GM21423 (cell line): ENCODE results near the gene HS6ST2.

Source experiments
- ATAC-seq: cut with Tn5 transposase; IDR thresholded peaks from one replicate; pipeline ENCODE4 v1.9.1; 2021; ENCODE audit warnings: mild to moderate bottlenecking, moderate library complexity; ENCODE audit not compliant: unreplicated experiment

Gene HS6ST2

DNA sequence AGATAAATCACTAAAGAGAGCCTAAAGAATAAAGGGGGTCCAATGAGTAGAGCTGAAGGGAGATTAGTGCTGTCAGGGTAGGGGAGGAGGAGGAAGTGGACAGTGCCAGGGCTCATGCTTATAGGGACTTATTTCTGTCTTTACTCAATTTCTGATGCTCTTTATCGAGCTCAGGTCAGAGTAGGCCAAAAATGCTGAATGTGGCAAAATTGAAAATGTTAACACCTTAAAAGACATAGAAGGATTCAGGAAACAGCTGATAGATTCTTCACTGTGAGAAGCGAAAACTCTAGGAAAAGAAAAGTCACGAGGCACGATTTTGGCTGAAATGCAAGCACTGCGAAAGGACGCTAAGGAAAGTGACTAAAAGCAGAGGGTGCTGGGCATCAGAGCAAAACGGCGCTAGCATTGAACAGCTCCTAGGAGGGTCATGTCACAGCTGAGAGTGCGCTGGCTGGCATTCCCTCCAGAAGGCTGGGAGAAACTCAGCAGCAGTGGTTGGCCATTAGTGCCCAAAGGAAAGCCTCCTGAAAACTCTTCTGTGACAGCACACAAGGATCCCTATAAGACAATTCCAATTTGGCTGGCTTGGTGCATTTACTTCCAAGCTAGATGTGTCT lies 150.9 kb downstream of the HS6ST2 start:
- ATAC-seq = no peak

DNA sequence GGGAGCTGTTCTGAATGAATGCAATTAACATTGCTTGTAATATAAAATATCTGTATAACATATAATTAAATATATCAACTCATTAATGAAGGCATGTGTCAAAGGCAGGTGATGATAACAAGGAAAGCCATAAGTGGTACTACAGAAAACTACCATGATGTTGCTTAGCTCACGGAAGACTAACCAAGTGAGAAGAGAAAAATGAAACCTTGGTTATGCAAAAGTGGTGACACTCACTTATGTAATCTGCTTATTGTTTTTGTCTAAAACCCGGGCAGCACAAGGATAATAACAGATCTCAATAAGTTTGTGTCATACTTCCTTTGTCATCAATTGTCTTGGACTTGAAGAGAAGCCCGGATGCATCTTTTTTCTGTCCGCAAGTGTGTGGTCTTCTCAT lies 156.4 kb downstream of the HS6ST2 start:
- no peak for ATAC-seq

DNA sequence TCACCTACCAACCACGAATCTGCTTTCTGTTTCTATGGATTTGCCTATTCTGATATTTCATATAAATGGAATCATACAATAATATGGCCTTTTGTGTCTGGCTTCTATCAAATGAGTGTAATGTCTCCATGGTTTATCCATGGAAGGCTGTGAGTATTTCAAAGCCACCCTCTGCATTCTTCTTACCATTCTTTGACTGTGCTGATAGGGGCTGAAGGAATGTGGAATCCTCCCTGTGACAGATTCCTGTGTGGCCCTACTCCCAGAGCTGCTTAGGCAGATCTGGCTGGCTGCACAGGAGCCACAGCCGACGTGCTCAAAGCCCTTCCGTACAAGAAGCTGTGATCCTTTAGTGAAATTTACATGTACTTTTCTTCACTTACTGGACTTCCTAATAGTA lies 163.2 kb downstream of the HS6ST2 start:
- ATAC-seq = no peak

DNA sequence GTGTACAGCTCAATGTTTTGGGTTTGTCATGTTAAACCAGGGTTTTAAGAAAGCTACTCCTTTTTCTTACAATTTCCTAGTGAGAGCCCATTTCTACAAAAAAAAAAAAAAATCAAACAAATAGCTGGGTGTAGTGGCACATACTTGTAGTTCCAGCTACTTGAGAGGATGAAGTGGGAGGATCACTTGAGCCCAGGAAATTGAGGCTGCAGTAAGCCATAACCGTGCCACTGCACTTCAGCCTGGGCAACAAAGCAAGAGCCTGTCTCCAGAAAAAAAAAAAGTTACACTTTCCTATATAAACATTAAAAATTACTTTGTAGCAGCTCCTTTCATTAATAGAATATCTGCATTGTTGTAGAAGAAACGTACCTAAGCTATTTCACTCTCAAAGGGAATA lies 166.7 kb downstream of the HS6ST2 start:
- ATAC-seq = no peak

DNA sequence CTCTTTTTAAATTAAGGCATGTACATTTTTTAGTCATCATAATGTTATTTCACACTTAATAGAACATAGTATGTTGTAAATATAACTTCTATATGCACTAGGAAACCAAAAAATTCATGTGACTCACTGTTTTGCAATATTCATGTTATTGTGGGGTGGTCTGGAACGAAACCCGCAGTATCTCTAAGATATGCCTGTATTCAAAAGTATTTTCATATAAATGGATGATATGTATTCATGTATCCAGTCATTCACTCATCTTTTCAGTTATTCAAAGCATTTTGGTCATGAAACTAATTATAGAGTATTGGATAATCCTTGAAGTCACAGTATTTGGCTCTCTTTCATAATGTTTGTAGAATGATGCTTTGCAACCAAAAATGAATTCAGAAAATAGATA lies 168.1 kb downstream of the HS6ST2 start:
- no peak for ATAC-seq

DNA sequence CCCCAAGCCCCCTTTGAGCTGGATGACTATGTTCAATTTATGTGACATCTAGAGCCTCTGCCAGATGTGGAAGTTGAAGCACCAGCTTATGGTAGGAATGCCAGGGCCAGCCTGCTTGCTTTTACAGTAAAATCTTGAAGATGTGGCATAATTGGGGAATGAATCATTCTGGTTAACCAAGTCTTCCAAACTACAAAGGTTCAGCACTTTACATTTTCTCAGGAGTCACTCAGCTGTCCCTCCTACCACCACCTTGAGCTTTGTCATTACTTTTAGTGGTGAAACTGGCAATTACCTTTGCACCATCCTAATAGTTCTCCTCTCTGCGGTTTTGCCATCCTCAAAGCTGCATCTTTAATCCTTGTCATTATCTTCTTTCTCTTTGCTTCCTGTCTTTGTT lies 172.2 kb downstream of the HS6ST2 start:
- ATAC-seq = no peak

DNA sequence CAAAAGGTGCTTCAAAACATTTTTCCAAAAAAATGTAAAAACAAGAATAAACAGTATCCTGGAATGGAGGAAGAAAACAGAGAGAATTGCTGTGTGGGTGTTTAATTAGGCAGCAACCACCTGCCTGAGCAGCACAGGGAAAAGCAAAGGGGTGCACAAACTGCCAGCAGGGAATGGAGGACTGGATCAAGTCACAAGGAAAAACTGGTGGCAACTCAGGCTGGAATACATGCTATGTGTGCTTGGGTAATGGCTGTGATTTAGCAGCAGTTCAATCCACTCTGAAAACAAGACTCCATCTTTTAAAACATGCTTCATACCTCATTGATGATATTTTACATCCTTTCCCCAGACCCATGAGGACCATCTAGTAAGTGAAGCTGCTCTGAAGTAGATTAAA lies 179.5 kb downstream of the HS6ST2 start:
- no peak for ATAC-seq

DNA sequence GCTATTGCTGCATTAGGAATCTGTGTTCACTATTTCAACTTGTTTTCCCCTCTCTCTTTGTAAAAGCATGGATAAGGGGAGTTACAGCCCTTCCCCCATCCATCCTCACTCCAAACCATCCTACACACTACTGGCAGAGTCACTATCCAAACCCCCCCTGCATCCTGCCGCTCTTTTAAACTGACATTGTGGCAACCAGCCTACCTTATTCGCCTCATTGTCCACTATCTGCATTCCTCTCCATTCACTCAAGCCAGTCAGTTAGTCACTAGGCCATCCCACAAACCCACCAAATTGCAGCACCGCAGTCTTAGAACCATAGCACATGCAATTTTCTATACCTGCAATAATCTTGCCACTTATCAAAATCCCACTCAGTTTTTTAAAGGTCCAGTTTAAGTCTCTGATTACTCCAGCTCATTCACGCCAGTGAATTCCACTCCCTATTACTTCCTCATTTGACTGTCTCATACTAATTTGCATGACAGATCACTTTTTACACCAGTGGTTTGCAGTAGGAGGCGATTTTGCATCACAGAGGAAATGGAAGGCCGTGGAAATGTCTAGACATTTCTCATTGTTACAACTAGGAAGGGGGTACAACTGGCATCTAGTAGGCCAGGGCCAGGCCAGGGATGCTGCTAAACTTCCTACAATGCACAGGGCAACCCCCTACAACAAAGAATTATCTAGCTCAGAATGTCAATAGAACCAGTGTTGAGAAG lies 181.8 kb downstream of the HS6ST2 start:
- peak; percentile 52 for ATAC-seq

DNA sequence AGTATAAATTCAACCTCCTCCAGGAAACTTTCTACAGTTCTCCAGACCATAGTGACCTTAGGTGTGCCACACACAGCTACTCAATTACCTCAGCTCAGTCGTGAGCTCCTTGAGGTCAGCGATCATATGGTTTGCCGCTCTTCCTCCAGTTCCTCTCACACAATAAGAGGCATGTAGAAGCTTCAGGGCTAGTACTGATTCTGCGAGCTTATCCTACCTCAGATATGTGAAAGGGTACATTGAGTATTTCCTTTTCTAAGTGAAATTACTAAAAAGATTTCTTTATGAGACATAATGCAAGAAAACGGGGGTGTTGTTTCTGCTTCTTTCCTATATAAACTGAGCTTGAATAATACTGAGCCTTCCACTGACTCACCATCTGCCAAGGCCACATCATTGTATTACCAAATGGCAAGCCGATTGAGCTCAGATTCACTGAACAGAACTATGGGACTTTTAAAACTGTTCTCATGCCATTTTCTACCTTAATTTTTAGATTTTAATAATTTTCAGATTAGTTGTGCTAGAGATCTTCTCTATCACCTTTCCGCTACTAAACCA lies 183.1 kb downstream of the HS6ST2 start:
- no peak for ATAC-seq

DNA sequence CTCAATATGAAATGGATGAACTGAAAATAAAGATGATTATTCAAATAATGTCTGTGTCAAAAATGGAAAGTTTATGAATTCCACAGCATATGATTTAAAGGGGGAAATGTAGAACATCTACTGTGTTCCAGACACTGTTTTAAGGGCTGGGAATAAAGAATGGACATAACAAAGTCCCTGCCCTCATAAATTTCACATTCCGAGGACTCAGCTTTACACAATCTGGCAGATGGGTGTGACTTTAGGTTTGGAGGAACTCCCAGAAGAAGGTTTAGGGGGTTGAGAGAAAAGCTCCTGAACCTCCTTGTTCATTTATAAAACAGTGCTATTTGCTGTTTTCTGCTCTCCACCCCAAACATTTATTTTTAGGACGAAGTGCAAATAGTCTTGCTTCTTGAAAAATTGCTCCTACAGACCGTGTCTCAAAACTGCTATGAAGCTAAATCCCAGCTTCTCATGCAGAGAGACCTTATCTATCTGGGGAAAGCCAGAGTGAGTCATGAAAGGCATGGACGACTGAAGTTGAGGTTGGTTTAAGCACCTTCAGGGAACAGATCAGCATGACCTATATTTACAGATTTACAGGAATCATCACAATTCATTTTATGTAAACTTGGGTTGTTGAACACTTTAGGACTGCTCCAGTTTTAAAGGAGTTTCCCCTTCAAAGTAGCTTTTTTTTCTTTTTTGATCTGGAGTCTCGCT lies 184.3 kb downstream of the HS6ST2 start:
- ATAC-seq = no peak

DNA sequence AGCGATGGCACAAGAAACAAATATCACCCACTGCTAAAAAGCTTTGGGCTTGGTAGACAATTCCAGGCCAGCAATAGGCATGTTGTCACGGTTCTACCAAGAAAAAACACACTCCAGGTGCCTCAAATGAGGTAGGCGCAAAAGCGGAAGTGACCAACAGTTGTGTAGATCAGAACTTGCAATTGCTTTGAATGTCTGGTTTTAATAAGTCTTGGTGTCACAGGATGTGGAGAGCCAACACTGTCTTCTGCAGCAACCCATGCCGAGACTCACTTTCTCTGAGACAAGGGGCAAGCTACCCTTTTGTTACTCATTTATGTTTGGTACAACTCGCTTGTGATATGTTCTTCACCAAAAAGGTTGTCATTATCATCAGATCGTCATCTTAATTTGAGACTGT lies 188.8 kb downstream of the HS6ST2 start:
- ATAC-seq = no peak

DNA sequence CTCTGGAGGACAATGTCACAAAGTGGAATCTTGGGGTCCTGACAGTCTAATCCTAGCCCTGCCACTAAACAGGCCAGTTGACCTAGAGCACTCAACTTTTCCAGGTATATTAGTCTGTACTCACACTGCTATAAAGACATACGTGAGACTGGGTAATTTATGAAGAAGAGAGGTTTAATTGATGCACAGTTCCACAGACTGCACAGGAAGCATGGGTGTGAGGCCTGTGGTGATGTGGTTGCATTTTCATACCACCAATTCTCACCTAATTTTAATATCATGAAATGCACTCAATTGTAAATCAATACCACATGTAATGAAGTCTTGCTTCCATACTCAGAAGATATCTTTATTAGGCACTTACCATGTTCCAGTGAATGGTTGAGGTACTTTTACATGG lies 192.0 kb downstream of the HS6ST2 start:
- no peak for ATAC-seq

DNA sequence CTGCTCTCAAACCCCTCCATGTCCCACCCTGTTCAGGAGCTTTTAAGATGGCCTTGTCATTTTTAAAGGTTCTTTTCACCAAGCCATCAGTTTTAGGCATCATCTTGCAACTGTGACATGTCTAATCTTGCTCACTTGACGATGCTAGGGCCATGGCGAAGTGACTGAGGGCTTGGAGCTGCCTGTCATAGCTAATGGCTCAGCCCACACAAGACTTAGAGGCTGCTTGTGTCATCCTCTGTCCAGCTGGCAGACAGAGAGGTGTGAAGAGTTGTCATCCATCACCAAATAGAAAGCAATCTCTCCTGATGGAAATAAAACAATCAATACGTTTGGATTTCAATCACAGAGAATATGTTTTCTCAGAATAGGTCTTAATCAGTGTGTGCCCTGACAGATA lies 194.9 kb downstream of the HS6ST2 start:
- no peak for ATAC-seq

DNA sequence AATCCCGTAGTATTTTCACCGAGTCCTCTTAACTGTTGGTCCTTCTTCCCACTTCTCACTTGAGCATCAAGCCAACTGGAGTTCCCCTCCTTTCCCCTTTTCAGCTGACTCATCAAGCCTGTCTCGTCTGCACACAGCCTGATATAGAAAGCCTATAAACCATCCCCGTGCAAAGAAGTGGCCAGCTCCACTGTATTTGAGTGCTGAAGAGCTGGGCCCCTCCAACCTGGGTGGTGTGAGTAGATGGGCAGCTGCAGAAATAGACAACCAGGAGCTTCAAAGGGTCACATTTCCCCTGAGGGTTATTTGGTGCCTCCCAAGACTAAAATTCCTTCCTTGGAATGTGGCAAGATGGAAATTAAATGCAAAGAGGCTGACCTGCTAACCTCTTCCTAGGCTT lies 199.7 kb downstream of the HS6ST2 start:
- ATAC-seq = no peak

DNA sequence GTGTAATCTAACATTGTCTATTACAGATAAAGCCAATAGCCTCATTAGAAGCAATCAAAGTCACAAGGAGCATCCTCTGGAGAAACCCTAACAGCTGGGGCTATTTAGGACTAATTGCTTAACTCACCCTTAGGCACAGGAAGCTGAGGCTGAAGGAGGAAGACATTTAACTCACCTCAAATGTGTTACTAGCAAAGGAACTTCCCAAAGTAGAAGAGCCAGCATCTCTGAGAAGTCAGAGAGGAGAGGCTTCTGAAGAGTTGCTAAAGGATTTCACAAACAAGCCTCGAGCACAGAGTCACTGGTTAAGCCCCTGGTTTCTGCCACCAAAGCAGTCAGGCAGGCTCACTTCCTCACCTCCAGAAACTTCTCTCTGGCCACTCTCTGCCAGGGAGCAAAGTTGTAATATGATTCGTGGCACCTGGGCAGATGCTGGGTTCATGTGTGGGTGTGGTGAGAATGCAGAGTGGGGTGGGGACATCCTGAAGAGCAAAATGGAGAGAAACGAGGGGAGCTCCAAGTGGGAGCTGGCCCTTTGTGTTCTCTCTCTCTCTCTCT lies 201.3 kb downstream of the HS6ST2 start:
- no peak for ATAC-seq

DNA sequence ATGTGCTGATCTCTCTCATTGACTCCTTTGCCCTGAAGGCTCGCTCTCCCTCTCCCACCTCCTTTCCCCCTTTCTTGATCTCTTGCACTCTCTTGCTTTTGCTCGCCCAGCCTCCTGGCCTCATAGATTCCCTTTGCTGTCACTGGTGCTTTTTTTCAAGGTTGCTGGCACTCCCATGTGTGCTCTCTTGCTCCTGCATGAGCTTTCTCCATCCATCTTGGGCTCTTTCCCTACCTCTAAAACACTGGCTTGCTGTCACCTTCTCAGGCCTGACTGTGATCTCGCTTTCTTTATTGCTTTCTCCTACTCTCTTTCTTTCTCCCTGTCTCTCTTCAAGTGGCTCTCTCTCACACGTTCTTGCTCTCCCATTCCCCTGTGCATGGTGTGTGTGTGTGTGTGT lies 202.0 kb downstream of the HS6ST2 start:
- ATAC-seq = no peak

DNA sequence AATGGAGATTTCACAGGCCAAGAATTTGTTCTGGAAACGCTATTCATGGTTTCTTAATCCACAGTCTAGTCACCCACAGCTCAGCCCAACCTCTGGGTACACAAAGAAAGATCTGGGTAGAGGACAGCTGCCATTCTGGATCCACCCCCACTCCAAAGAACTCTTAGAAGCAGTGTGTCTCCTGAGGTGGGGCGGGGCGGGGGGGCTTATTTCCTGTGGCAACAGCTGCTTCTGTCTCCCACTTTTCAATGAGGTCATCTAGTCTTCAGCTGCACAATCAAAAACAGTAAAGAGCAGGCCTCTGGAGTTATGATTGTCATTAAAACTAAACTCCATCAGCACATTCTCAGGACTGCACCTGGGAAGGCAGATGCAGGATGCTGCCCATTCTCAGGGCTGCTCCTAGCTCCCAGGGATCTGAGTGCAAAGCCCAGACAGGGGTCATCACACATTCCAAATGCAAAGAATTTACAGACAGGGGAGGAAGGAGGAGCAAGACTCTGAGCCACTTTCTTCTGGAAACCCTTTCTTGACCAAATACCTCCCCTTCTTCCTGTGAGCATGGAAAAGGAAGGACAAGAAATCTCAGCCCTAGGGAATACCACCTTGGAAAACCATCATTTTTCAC lies 207.3 kb downstream of the HS6ST2 start:
- no peak for ATAC-seq

DNA sequence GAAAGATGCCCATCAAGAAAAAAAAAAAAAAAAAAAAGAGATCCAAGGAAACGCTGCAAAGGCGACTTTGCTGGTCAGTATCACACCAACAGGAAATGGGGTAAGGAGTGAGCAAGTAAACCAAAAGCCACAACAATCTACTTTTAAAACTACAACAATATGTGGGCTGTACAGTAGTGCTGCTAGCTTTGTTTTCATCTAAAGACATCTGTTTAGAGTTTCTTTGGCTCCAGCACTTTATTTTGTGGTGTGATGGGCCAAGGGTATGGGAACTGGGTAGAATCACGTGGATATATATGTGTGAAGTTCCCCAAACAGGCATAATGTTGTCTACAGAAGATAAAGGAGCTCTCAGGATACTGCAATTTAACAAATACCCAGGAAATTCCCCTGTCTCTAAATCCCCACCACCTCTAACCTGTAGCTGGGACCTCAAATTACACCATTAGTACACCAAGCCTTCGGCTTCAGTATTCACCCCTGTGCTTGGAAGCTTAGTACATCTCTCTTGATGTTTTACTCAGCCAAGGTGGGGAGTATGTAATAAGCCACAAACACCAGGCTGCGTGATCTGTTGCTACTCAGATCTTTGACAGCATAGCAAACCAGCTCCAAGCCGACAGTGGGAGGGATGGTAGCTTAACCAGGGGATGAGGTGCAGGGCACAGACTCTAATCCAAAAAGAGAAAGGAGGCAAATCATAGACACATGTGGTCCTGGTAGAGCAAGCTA lies 207.9 kb downstream of the HS6ST2 start:
- ATAC-seq = no peak

DNA sequence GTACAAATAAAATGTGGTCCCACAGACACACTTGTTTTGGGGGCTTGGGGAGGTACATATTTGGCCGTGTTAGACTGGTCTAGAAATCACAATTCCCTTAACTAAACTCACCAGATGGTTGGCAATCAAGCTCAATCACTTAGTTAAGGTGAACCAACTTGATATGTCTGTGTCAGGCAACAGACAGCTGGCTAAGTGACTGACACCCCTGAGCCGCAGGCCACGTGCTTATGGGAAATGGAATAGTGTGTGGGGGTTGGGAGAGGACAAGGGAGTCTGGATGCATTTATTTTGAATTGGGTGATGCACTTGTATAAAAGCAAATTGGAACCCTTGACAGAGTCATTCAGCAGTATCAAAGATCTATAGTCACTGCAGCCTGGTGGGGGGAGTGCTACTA lies 209.0 kb downstream of the HS6ST2 start:
- ATAC-seq = no peak

DNA sequence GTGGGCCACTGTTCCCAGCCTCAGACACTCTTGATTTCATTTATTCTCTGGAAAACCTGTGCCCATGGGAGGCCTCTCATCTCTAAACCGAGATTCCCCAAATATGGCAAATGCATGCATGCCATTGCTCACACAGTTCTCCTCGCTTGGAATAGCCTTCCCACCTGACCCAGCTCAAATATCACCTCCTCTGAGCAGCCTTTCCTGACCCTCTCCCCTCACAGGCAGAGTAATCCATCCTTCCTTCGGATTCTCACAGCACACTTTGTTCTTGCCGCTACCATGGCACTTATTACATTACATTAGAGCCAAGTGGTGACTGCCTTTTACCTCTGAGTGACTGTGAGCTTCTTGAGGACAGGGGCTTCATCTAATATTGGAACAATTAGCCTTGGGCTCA lies 209.5 kb downstream of the HS6ST2 start:
- no peak for ATAC-seq

DNA sequence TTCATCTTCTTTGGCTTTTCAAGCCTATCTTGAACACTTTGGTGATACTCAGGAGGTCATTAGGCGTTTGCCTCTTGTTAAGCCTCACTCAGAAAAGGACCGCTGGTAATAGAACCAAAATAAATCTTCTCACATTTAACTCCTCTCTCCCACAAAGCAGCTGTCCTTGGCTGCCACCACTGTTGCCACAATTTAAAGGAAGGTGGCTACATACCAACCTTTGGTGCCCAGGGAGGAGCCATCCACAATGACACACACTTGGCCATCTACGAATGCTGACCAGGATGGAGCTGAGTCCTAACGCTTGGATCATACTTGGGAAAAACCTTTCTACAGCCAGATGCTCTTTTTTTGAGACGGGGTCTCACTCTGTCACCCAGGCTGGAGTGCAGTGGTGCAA lies 210.2 kb downstream of the HS6ST2 start:
- no peak for ATAC-seq
